Cardiac septum (tissue), 1 donor: ENCODE measurements around the gene KRT80. TPM values are rescaled to one million over a fixed set of nuclear protein-coding genes. Genes with fewer than 3 reads are reported as not detected.
"Not testable (repeated sequence)": the region's sequence is repeated elsewhere in the genome, so short reads cannot be mapped to it uniquely, and the experiment has no call there.

Experiments used
- DNase-seq: peaks from one replicate; pipeline ENCODE4 v3.0.0-alpha.2; 2020; ENCODE audit warnings: low spot score
- intact Hi-C: fragments of 100-400 bp; cut with DNase I; formaldehyde crosslinking; loops from one replicate; pipeline ENCODE4 v1.14.0; 2022
- long read RNA-seq: library from polyadenylated mRNA; unstranded; transcript quantifications from one replicate; pipeline ENCODE4 v2.0.0, GENCODE V29; 2021
- total RNA-seq: library from RNA; stranded (reverse); fragmentation: NEBNext Ultra II Directional; extraction: Animal tissue kit (Norgen Biotek cat#: 25700); gene quantifications from one replicate; pipeline ENCODE4 v1.2.1, GENCODE V29; 2021
- donor health status: DM: no; HTN: no; CAD: no.

KRT80 gene
- 1.2 TPM for total RNA-seq
- long read RNA-seq, partial matches to known transcripts = 0 of 1 reads
- long read RNA-seq, other reads (novel, unspliced or antisense) = 0 of 1 reads

DNA sequence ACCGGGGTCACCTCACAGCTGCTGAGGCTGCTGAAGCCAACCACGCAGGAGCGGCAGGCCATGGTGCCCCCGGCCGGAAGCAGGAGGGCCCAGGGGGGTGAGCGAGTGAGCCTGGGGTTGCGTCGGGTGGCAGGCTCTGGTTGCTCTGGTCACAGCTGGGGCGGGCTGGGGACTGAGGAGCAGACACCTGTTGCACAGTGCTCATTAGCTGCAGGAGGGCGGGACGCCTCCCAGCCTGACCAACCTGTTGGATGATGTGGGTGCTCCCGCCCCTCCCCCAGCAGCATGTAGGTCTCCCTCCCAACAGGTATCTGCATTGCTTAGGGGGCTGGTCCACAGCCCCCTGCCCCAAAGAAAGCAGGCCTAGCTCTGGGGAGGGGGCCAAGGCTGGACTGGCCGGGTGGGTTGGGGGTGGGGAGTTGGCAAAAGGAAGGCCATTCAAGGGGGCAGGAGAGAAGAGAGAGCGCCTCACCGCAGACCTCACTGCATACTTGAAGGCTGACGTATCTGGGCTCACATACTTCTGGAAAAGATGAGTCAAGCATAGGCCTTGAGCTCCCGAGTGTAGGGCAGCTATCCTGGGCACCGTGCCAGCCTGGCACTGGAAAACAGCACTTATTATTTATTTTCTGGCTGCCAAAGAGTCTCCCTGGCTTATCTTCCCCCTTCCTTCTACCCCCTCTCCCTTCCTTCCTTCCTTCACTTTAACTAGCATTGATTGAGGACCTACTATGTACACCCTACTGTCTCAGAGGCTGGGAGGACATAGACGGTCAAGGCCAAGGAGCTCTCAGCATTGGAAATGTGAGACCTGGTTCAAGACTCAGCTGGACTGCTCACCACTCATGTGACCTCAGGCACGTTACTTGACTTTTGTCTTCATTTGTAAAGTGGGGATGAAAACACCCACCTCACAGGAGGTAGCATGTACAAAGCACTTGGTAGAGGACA lies at the start of gene KRT80:
Gene KRT80 (minus strand): TSS at position 174 of the 951 bp plus-strand sequence. CDS start 112 bp downstream, at position 62.
- intact Hi-C loops = no loop called here
- DNase-seq = peak; percentile 87

GRCh38 chr12:52241205-52241842 lies 49.5 kb upstream of the KRT80 start:
- intact Hi-C loops = no loop called here
- peak; percentile 55 for DNase-seq

- intact Hi-C loops = not testable (repeated sequence)
- peak; percentile 14 for DNase-seq
These were observed 48.4 kb upstream of the KRT80 start for GRCh38 chr12:52240247-52240646.

GRCh38 chr12:52239767-52240166 lies 48.0 kb upstream of the KRT80 start:
- DNase-seq = no peak
- intact Hi-C loops = no loop called here

DNA sequence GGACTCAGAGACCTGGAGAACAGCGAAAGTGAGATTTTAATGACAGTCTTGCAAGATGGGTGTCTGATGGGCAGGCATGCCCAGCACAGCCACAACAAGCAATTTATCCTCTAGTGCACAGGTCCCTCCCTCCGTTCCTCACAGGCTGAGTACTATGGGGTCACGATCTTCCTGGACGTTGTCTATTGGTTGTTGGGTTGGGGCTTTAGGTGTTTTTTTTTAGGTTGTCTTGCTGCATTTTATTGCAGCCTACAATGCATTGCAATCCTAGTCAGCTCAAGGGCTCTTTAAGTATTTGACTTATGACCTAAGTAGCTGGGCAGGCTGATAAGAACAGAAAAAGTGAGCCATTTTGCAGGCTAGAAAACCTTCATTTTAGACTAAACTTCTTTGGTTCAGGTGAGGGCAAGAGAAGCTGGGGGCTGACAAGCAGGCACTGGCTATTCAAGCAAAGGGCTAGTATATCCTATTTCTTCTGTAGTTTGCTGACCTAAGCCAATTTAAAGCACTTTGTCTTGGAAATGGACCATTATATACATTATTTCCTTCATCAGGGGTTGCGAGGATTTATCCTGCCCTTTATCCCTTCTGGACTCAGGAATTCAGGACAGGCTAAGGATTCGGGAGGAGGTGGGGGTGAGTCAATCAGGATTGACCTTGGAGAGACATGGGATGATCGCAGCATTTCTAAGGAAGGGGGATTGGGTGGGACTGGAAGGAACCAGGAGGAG lies 47.3 kb upstream of the KRT80 start:
- peak; percentile 49 for DNase-seq
- intact Hi-C loops = no loop called here

GRCh38 chr12:52238207-52238840 lies 46.5 kb upstream of the KRT80 start:
- intact Hi-C loops = no loop called here
- DNase-seq = peak; percentile 19

DNA sequence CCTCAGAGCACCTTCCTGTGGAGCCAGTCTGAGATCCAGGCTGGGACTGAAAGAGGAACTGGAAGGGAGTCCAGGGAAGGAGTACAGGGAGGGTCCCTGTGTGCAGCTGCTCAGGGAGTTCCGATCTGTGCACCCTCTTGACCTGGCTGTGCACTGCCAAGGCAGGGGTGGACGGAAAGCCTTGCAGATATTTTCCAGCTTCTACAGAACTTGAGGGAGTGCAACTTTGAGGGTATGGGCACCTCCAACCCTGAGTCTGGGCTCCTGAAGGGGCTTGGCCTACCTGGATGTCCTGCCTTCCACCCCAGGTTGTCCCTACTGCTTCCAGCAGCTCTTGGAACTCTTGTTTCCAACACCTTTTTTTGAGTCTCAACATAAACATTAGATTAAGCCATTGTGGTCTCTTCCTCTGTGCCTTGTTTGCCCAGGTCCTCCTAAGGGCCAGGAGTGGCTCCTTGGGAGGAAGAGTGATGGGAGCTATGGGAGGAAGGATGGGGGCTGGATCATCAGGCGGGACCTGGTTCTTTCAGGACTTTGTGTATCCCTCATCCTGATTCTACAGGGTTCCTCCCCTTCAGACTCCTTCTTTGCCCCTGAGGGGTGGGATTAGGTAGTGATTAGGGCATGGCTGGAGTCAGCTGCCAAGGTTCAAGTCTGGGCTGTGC lies 44.7 kb upstream of the KRT80 start:
- peak; percentile 47 for DNase-seq
- intact Hi-C loops = no loop called here

DNA sequence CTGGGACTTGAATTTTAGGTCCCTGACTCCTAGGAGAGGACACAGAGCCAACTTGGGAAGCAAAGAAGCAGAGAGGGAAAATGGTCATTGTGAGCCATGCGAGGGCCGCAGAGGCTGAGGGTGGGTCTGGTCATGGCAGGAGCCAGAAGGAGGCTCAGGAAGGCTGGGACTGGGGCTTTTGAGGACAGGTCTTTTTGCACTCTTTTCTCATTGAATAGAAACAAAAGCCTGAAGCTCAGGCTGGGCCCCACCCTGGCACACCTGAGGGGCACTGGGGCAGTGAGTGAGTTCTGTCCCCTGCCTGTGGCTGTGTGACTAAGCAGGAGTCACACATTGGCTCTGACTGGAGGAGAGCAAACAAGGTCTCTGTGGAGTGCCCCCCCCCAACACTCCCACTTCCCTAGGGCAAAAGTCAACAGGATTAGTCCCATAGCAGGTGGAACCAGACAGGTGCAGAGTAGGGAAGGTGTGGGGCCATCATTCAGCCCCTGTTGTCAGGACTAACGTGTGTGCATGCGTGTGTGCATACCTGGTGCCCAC lies 44.1 kb upstream of the KRT80 start:
- DNase-seq = peak; percentile 63

GRCh38 chr12:52235001-52235764 lies 43.4 kb upstream of the KRT80 start:
- DNase-seq = peak; percentile 70
- intact Hi-C loops = no loop called here

More for the DNA sequence above, 44.1 kb upstream of the KRT80 start:
- intact Hi-C loops = no loop called here

DNA sequence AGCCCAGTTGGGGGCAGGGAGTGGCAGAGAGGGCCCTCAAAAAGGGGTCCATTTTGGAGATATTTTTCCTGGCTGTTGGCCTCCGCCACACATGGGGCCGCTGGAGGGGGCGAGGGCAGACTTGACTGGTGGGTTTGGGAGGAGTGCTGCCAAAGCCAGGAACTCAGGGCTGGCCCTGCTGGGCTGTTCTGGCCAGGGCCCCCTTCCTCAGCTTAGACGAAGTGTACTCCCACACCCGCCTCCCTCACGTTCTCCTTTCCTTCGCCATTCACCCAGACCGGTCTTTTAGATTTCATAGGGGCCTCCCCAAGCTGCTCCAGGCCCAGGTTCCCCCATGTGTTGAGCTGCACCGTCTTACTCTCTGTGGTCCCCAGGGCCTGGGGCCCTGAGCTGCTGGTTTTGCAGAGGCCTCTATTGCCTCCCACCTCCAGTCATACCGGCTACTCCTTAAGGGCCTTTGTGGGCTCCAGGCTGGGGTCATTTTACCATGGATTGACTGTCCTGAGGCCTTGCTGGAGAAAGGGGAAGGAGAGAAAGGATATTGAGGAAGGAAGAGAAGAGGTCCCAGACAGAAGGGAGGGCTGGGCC lies 42.5 kb upstream of the KRT80 start:
- intact Hi-C loops = no loop called here
- peak; percentile 66 for DNase-seq

- DNase-seq = peak; percentile 59
- intact Hi-C loops = no loop called here
These were observed 41.8 kb upstream of the KRT80 start for GRCh38 chr12:52233462-52234207.

GRCh38 chr12:52232674-52233461 lies 41.1 kb upstream of the KRT80 start, which contains the start of gene KRT7:
Gene KRT7, plus strand, starts transcription at chr12:52233243. Its CDS starts 54 bp downstream, at chr12:52233297.
- peak; percentile 65 for DNase-seq

GRCh38 chr12:52232203-52232673 lies 40.4 kb upstream of the KRT80 start:
- intact Hi-C loops = no loop called here
- peak; percentile 54 for DNase-seq

More at GRCh38 chr12:52232674-52233461, 41.1 kb upstream of the KRT80 start, which contains the start of gene KRT7:
- intact Hi-C loops = no loop called here

DNA sequence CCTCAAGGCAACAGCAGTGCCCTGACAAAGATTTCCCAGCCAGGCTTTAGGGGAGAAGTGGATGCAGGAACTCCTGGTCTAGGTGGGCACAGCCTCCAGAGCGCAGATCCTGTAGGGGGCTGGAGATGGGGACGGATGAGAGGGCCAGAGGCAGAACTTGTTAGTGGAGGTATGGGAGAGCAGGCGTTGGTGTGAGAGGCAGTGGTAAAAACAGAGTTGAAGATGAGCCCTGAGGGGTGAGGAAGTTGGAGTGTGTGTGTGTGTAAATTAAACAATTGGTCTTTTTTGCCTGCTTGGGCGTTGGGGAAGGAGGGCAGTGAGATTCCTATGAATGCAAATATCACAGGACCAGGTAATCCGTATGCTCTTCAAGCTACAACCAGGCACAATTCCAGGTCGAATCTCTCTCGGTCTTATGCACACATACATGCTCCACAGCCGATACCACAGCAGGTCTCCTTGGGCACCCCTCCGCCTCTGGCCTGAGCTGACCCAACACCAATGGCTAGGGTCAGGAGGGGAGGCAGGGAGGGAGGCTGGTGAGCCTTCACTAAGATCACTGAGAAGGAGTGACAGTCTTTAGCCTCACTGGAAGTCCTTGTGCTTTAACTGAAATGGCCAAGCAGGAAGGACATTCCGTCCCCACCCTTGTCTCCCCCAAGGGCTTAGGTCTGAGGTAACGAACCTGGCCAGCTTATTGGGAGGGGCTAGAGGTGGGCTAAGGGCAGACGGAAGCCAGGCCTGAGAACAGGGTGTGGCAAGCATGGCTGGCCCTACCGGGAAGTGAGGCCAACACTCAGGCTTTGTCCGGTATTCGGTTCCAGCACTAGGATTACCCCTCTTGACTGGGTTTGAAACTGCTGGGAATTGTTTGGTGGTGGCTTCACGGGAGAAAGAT lies 39.7 kb upstream of the KRT80 start:
- peak; percentile 66 for DNase-seq
- intact Hi-C loops = no loop called here
